GM12878 (cell line): ENCODE measurements around the gene ZNF234. TPM values are rescaled to one million over a fixed set of nuclear protein-coding genes. Genes with fewer than 3 reads are reported as not detected.

Source experiments
- BRCA1 ChIP-seq: IDR thresholded peaks from 2 replicates; pipeline ENCODE4 v1.6.1; 2011; ENCODE audit warnings: low read depth, low read length, improper control_type of control experiment
- CBFB ChIP-seq: IDR thresholded peaks from 2 replicates; pipeline ENCODE4 v1.6.1; 2016; ENCODE audit warnings: antibody characterized with exemption, low read depth
- CHD2 ChIP-seq: IDR thresholded peaks from 2 replicates; pipeline ENCODE4 v1.6.1; 2011; ENCODE audit warnings: low read depth, low read length, improper control_type of control experiment, borderline replicate concordance
- CUX1 ChIP-seq: IDR thresholded peaks from 2 replicates; pipeline ENCODE4 v1.6.1; 2012; ENCODE audit warnings: improper control_type of control experiment, low read depth, low read length; ENCODE audit not compliant: insufficient replicate concordance
- ETV6 ChIP-seq, 2 experiments: fragments of 450-650 bp in 1 of 2; IDR thresholded peaks in 1 of 2; conservative IDR thresholded peaks in 1 of 2; 2 replicates each; pipeline ENCODE4 v1.6.1; 2014; ENCODE audit warnings: antibody characterized with exemption in 1 of 2, borderline replicate concordance in 1 of 2, low read depth in 1 of 2, mild to moderate bottlenecking in 1 of 2, moderate library complexity in 1 of 2
- FOXK2 ChIP-seq: fragments of 450-650 bp; IDR thresholded peaks from 2 replicates; pipeline ENCODE4 v1.6.1; 2017; ENCODE audit warnings: mild to moderate bottlenecking, moderate library complexity
- MLLT1 ChIP-seq: fragments of 450-650 bp; IDR thresholded peaks from 2 replicates; pipeline ENCODE4 v1.6.1; 2016; ENCODE audit warnings: mild to moderate bottlenecking
- NFYA ChIP-seq: IDR thresholded peaks from 2 replicates; pipeline ENCODE4 v1.6.1; 2011; ENCODE audit warnings: low read depth, mild to moderate bottlenecking, low read length, improper control_type of control experiment, borderline replicate concordance
- RAD51 ChIP-seq: fragments of 450-650 bp; IDR thresholded peaks from 2 replicates; pipeline ENCODE4 v1.6.1; 2016; ENCODE audit warnings: moderate library complexity, mild to moderate bottlenecking, inconsistent platforms
- TARDBP ChIP-seq: IDR thresholded peaks from 2 replicates; pipeline ENCODE4 v1.6.1; 2016; ENCODE audit warnings: borderline replicate concordance
- ZBTB40 ChIP-seq: fragments of 450-650 bp; IDR thresholded peaks from 2 replicates; pipeline ENCODE4 v1.6.1; 2016; ENCODE audit warnings: mild to moderate bottlenecking, moderate library complexity, borderline replicate concordance
- ZNF592 ChIP-seq: fragments of 450-650 bp; IDR thresholded peaks from 2 replicates; pipeline ENCODE4 v1.6.1; 2017; ENCODE audit warnings: mild to moderate bottlenecking, moderate library complexity
- ZSCAN29 ChIP-seq: fragments of 450-650 bp; IDR thresholded peaks from 2 replicates; pipeline ENCODE4 v1.6.1; 2017; ENCODE audit warnings: mild to moderate bottlenecking, moderate library complexity
- polyA plus RNA-seq, 11 experiments: library from polyadenylated mRNA; depleted of rRNA in 4 of 11; unstranded in 6 of 11; stranded (reverse) in 5 of 11; fragments of >200 nt; fragmentation: Nextera tagmentation in 4 of 11; fragmentation: Illumina TruSeq in 1 of 11; extraction: Ambion mirVana in 4 of 11; extraction: Trizol in 1 of 11; gene quantifications; 1 replicate in 1 of 11; 2 replicates in 10 of 11; pipeline versions ENCODE4 v1.2.1 to v1.2.3, GENCODE V29; 2011 to 2016; ENCODE audit warnings: inconsistent platforms in 2 of 11, missing spikeins in 2 of 11, low read depth in 1 of 11
- total RNA-seq, 4 experiments: library from RNA; depleted of rRNA in 3 of 4; stranded (reverse); fragments of >200 nt in 3 of 4; fragmentation: Illumina TruSeq in 1 of 4; extraction: Trizol in 1 of 4; gene quantifications; 2 replicates each; pipeline versions ENCODE4 v1.2.1 to v1.2.3, GENCODE V29; 2013 to 2021

Gene ZNF234
- total and polyA plus RNA-seq, 10 of the 15 experiments (the other 5 are each of a cell fraction or from before 2014, with no cell fraction given) = 2.7 to 10.5 (median 5.2) TPM

GRCh38 chr19:44141191-44142058, at the start of gene ZNF234 (continued):
- TF ChIP-seq CUX1 (no peak), ZBTB40 (peak; percentile 78; the same call in 1 of the 2 replicates), MLLT1 (no peak), BRCA1 (no peak), RAD51 (no peak), ZSCAN29 (no peak), NFYA (no peak), TARDBP (0 out of 2 replicates have a peak, but pooled peaks have one; percentile 45), ETV6 (conservative IDR thresholded peaks at IDR 0.05 in 1 of 2, IDR thresholded peaks at IDR 0.05 in 1 of 2; ENCODE audit: borderline replicate concordance in 1 of 2, low read depth in 1 of 2) (no peak), ZNF592 (no peak), CHD2 (peak; percentile 61; the same call in 1 of the 2 replicates), CBFB (peak; percentile 52; the same call in 1 of the 2 replicates), FOXK2 (no peak)
